AML-193 (cell line): ENCODE measurements around the gene HLA-A.
"Not testable (repeated sequence)": the region's sequence is repeated elsewhere in the genome, so short reads cannot be mapped to it uniquely, and the experiment has no call there.

Source experiments
- DNase-seq, 2 experiments: peaks; one replicate each; lab custom pipeline; 2025; lab: John Stamatoyannopoulos, UW

HLA-A gene

DNA sequence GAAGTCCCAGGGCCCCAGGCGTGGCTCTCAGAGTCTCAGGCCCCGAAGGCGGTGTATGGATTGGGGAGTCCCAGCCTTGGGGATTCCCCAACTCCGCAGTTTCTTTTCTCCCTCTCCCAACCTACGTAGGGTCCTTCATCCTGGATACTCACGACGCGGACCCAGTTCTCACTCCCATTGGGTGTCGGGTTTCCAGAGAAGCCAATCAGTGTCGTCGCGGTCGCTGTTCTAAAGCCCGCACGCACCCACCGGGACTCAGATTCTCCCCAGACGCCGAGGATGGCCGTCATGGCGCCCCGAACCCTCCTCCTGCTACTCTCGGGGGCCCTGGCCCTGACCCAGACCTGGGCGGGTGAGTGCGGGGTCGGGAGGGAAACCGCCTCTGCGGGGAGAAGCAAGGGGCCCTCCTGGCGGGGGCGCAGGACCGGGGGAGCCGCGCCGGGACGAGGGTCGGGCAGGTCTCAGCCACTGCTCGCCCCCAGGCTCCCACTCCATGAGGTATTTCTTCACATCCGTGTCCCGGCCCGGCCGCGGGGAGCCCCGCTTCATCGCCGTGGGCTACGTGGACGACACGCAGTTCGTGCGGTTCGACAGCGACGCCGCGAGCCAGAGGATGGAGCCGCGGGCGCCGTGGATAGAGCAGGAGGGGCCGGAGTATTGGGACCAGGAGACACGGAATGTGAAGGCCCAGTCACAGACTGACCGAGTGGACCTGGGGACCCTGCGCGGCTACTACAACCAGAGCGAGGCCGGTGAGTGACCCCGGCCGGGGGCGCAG is at the start of gene HLA-A:
HLA-A (plus strand) TSS at position 258 of the 778 bp plus-strand sequence; CDS start at position 280, 22 bp downstream.
- peak; percentile 95 to 97 for DNase-seq

GRCh38 chr6:29892696-29893095 is 49.6 kb upstream of the HLA-A start:
- no peak for DNase-seq

GRCh38 chr6:29899281-29899680 is 43.1 kb upstream of the HLA-A start:
- no peak for DNase-seq

DNA sequence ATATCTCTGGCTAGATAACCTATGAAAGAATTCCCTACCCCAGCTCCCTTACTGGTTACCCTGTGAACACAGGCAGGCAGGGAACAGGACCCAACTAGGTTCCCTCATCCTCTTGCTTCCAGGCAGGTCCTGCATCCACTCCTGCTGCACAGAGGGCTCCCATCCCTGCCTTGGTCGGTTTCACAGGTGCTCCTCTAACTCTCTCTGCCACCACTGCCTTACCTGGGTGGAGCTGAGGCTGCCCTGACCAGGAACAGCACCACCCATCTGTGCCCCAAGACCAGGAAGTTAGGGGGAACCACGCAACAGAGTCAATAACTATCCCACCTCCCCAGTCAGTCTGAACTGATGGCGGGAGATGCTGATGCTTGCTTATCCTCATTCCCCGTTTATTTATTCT is 37.0 kb upstream of the HLA-A start:
- DNase-seq, result no peak

DNA sequence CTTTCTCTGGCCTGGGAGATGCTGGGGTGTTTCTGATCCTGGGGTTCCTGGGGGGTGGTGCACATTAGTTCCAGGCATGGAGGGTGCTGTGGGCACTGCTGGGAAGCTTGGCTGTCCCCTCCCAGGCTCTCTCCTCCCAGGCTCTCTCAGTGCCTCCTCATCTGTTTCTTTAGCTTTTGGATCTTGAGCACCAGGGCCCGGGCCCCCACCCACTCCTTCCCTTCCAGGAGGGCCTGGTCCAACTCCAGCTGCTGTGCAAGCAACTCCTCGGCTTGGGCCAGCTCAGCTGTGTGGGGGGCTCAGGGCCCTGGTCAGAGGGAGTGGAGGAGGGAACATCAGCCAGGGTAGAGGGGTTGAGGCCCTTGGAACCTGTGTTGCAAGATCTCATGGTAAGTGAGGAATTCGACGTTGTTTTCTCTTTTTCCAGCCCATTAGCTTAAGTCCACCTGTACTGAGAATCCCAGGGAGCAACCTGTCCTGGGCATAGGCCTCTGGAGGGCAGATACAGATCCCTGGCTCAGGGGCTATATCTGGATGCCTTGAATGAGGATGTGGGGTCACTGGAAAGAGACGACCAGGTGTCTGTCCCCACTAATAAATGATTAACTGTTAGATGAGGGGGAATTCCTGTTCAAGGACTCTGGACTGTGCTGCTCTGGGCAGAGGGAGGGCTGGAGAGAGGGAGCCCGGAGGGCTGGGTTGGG is 34.5 kb upstream of the HLA-A start:
- no peak for DNase-seq

DNA sequence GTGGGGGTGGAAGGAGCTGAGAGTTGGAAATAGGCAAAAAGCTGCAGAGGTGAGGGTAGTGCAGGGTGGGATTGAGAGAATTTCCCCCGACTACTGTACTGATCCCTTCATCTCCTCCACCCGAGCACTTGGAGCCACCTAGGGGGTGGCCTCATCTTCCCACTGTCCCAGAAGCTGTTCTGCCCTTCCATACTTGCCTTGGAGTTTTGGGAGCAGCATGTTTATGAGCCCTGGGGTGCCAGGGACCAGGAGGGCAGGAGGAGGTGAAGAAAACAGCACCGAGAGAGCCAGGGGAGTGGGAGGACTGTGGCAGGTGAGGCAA is 34.0 kb upstream of the HLA-A start:
- DNase-seq, result no peak

DNA sequence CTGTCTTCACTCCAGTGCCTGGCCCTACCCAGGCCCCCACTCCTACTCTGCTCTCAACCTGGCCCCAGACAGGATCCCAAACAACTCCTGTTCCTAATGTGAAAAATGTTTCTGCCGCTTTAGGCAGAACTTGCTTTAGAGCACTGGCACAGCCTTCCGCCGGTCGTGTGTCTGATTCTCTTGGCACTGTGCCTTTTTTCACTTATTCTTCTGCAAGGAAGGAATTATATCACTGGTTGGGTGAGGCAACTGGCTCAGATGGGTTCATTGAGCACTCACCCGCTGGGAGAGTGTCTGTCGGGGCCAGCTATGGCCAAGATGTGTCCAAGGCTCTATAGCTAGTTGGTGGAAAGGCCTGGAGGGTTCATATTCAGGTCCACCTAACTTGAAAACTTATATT is 33.6 kb upstream of the HLA-A start:
- DNase-seq, result no peak

GRCh38 chr6:29909985-29910384 is 32.3 kb upstream of the HLA-A start:
- no peak for DNase-seq

DNA sequence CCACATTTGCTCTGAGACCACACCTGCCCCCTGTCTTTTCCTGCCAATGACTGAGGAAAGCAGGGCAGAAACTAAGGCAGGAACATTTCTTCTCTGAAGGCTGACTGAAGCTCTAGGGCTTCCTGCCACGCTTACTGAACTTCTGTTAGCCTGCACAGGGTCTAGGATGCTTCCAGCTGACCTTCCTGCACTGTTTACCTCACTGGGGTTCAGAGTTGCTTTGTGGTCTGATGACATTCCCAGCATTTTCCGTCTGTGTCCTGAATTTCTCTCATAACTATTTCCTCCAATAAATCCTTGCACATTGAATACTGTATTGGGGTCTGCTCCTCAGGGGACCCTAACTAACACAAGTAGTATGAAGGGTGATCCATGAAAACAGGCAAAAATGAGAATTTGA is 29.5 kb upstream of the HLA-A start:
- DNase-seq, result no peak

- no peak for DNase-seq
Observed at GRCh38 chr6:29916741-29917140, 25.6 kb upstream of the HLA-A start.

GRCh38 chr6:29917857-29918256 is 24.5 kb upstream of the HLA-A start:
- DNase-seq, result peak; percentile 73 to 79

GRCh38 chr6:29919506-29920445 is 22.6 kb upstream of the HLA-A start:
- DNase-seq, result peak; percentile 36 to 54

GRCh38 chr6:29924287-29924686 is 18.0 kb upstream of the HLA-A start:
- DNase-seq, result no peak

- DNase-seq, result no peak
Observed at GRCh38 chr6:29924731-29925130, 17.6 kb upstream of the HLA-A start.

GRCh38 chr6:29925321-29925720 is 17.0 kb upstream of the HLA-A start:
- DNase-seq, result peak; percentile 77 to 88

- peak; percentile 28 to 34 for DNase-seq
Observed at GRCh38 chr6:29925727-29926412, 16.5 kb upstream of the HLA-A start.

- peak; percentile 90 to 95 for DNase-seq
Observed at GRCh38 chr6:29926413-29927274, 15.7 kb upstream of the HLA-A start.

DNA sequence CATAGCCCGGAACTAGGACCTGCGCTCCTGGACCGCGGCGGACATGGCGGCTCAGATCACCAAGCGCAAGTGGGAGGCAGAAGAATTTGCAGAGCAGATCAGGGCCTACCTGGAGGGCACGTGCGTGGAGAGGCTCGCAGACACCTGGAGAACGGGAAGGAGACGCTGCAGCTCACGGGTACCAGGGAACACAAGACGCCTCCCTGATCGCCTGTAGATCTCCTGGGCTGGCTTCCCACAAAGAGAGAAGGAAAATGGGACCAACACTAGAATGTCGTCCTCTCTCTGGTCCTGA is 15.1 kb upstream of the HLA-A start:
- no peak for DNase-seq

GRCh38 chr6:29927841-29928388 is 14.4 kb upstream of the HLA-A start:
- no peak for DNase-seq

GRCh38 chr6:29930047-29930446 is 12.3 kb upstream of the HLA-A start:
- DNase-seq, result not testable (repeated sequence)

- no peak for DNase-seq
Observed at GRCh38 chr6:29933955-29934354, 8.4 kb upstream of the HLA-A start.
